ENCODE data around the gene SEMA5A.

Gene SEMA5A

DNA sequence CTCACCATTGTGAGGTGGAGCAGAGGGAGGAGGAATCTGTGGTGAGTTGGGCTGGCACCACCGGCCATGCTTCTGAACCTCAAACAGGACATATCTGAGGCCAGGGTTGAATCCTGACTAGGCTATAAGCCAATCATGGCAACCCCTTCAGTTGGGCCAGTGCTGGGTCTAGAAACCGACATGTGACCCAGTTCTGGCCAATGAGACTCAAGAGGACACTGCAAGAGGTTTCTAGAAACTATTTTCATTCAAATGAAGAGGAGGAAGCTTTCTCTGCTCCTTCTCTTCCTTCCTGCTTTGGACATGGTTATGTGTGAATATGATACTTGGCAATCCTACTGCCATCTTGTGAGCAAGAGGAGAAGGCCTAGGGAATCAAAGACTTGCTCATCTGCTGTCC is 417.7 kb downstream of the SEMA5A start:
- no peak for DNase-seq (ENCODE audit: extremely low read depth, low read depth)
- TF ChIP-seq, protein P1, sequence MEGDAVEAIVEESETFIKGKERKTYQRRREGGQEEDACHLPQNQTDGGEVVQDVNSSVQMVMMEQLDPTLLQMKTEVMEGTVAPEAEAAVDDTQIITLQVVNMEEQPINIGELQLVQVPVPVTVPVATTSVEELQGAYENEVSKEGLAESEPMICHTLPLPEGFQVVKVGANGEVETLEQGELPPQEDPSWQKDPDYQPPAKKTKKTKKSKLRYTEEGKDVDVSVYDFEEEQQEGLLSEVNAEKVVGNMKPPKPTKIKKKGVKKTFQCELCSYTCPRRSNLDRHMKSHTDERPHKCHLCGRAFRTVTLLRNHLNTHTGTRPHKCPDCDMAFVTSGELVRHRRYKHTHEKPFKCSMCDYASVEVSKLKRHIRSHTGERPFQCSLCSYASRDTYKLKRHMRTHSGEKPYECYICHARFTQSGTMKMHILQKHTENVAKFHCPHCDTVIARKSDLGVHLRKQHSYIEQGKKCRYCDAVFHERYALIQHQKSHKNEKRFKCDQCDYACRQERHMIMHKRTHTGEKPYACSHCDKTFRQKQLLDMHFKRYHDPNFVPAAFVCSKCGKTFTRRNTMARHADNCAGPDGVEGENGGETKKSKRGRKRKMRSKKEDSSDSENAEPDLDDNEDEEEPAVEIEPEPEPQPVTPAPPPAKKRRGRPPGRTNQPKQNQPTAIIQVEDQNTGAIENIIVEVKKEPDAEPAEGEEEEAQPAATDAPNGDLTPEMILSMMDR (IDR thresholded peaks at IDR 0.05; ENCODE audit: low read depth, low read length), result no peak

GRCh38 chr5:9126490-9126889 is 419.4 kb downstream of the SEMA5A start:
- TF ChIP-seq, protein P1 (IDR thresholded peaks at IDR 0.05; ENCODE audit: low read depth, low read length), result no peak
- DNase-seq (ENCODE audit: extremely low read depth, low read depth), result no peak

GRCh38 chr5:9125852-9126251 is 420.0 kb downstream of the SEMA5A start:
- no peak for DNase-seq (ENCODE audit: extremely low read depth, low read depth)
- TF ChIP-seq, protein P1 (IDR thresholded peaks at IDR 0.05; ENCODE audit: low read depth, low read length), result no peak

- TF ChIP-seq, protein P1 (IDR thresholded peaks at IDR 0.05; ENCODE audit: low read depth, low read length), result no peak
- DNase-seq (ENCODE audit: extremely low read depth, low read depth), result no peak
Observed at GRCh38 chr5:9124838-9125237, 421.0 kb downstream of the SEMA5A start.

DNA sequence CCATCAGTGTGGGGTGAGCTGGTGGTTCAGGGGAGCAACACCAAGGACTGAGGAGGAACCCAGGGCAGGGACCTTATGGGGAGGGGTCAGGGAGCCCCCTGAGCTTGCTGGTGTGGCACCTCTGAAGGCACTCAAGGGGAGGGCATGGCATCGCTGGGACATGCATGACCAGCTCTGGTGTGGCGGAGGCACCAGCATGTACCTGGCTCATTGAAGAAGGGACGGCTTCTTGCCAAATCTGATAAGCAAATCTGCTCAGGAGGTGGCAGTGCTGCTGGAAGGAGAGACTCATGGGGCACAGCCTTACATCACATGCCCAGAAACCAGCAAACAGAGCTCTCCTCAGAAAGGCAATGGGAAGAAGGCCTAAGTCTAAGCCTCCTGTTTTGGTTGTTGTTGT is 421.8 kb downstream of the SEMA5A start:
- no peak for DNase-seq (ENCODE audit: extremely low read depth, low read depth)
- TF ChIP-seq, protein P1 (IDR thresholded peaks at IDR 0.05; ENCODE audit: low read depth, low read length), result no peak

- TF ChIP-seq, protein P1 (IDR thresholded peaks at IDR 0.05; ENCODE audit: low read depth, low read length), result no peak
- no peak for DNase-seq (ENCODE audit: extremely low read depth, low read depth)
Observed at GRCh38 chr5:9122528-9122927, 423.3 kb downstream of the SEMA5A start.

- DNase-seq (ENCODE audit: extremely low read depth, low read depth), result no peak
- TF ChIP-seq, protein P1 (IDR thresholded peaks at IDR 0.05; ENCODE audit: low read depth, low read length), result no peak
Observed at GRCh38 chr5:9121597-9121996, 424.3 kb downstream of the SEMA5A start.

Data from AG09319 (cell line).